ENCODE data around the gene CIDEC. TPM values are rescaled to one million over a fixed set of nuclear protein-coding genes. Genes with fewer than 3 reads are reported as not detected.

CIDEC gene
- total RNA-seq, 2 experiments from 2014 or later, result not detected

- no peak overlapping the region for H3K27ac ChIP-seq (ENCODE audit: low read depth in 1 of 2, low read length in 2 of 2)
- ChIA-PET POLR2A (interaction anchor here (1.1 kb wide), 1 partner anchor 27 kb away, joined by 5 read pairs; the partner anchor contains the start of gene JAGN1), CTCF (no interaction called here)
- intact Hi-C loops (cut with DNase I, micrococcal nuclease), result no loop called here
- H3K36me3 ChIP-seq (ENCODE audit: insufficient read depth, low read length), result no peaks in the 10 kb centered on the region
- no peak for ATAC-seq (ENCODE audit: poor library complexity)
- peaks cover 9% of the 10 kb centered on the region for H3K27me3 Mint-ChIP-seq
- TF ChIP-seq, protein P1, sequence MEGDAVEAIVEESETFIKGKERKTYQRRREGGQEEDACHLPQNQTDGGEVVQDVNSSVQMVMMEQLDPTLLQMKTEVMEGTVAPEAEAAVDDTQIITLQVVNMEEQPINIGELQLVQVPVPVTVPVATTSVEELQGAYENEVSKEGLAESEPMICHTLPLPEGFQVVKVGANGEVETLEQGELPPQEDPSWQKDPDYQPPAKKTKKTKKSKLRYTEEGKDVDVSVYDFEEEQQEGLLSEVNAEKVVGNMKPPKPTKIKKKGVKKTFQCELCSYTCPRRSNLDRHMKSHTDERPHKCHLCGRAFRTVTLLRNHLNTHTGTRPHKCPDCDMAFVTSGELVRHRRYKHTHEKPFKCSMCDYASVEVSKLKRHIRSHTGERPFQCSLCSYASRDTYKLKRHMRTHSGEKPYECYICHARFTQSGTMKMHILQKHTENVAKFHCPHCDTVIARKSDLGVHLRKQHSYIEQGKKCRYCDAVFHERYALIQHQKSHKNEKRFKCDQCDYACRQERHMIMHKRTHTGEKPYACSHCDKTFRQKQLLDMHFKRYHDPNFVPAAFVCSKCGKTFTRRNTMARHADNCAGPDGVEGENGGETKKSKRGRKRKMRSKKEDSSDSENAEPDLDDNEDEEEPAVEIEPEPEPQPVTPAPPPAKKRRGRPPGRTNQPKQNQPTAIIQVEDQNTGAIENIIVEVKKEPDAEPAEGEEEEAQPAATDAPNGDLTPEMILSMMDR (IDR thresholded peaks at IDR 0.05), result no peak
- H3K36me3 Mint-ChIP-seq (ENCODE audit: low read depth), result no peaks in the 10 kb centered on the region
- DNase-seq, result no peak
- H3K27ac Mint-ChIP-seq, result no peak overlapping the region
- peaks cover 11 to 17% of the 10 kb centered on the region in 2 experiments for H3K27me3 ChIP-seq (ENCODE audit: control insufficient read depth in 1 of 2, insufficient read depth in 2 of 2, low read length in 2 of 2)
- peaks cover 9% of the 10 kb centered on the region for H3K4me1 ChIP-seq (ENCODE audit: insufficient read depth, low read length)
- H3K4me3 ChIP-seq (ENCODE audit: low read length), result no peak overlapping the region
- H3K4me3 Mint-ChIP-seq, result no peak overlapping the region
- no peaks in the 10 kb centered on the region for H3K9me3 Mint-ChIP-seq
- H3K9me3 ChIP-seq (ENCODE audit: control insufficient read depth in 1 of 2, insufficient read depth in 1 of 2, low read length in 2 of 2), result peaks cover 0 to 8% of the 10 kb centered on the region in 2 experiments
- no peaks in the 10 kb centered on the region for H3K4me1 Mint-ChIP-seq (ENCODE audit: low read depth)
Measured at GRCh38 chr3:9864200-9864927, 15.7 kb downstream of the CIDEC start.

- Mint-ChIP-seq H3K4me3 (no peak overlapping the region), H3K27ac (no peak overlapping the region), H3K9me3 (no peaks in the 10 kb centered on the region), H3K27me3 (peaks cover 9% of the 10 kb centered on the region), H3K4me1 (ENCODE audit: low read depth) (no peaks in the 10 kb centered on the region), H3K36me3 (ENCODE audit: low read depth) (no peaks in the 10 kb centered on the region)
- intact Hi-C loops (cut with DNase I, micrococcal nuclease), result no loop called here
- Histone ChIP-seq H3K27ac (ENCODE audit: low read depth in 1 of 2, low read length in 2 of 2) (no peak overlapping the region), H3K27me3 (ENCODE audit: control insufficient read depth in 1 of 2, insufficient read depth in 2 of 2, low read length in 2 of 2) (peaks cover 11 to 17% of the 10 kb centered on the region in 2 experiments), H3K9me3 (ENCODE audit: control insufficient read depth in 1 of 2, insufficient read depth in 1 of 2, low read length in 2 of 2) (peaks cover 0 to 8% of the 10 kb centered on the region in 2 experiments), H3K4me1 (ENCODE audit: insufficient read depth, low read length) (peaks cover 9% of the 10 kb centered on the region), H3K4me3 (ENCODE audit: low read length) (no peak overlapping the region), H3K36me3 (ENCODE audit: insufficient read depth, low read length) (no peaks in the 10 kb centered on the region)
- TF ChIP-seq, protein P1 (IDR thresholded peaks at IDR 0.05), result no peak
- ChIA-PET POLR2A (no interaction called here), CTCF (interaction anchor here (0.6 kb wide), 1 partner anchor 81 kb away, joined by 3 read pairs; no protein-coding TSS in a partner anchor)
- no peak for DNase-seq
- no peak for ATAC-seq (ENCODE audit: poor library complexity)
Measured at GRCh38 chr3:9863058-9863772, 16.8 kb downstream of the CIDEC start.

- DNase-seq, result peak in 7 of 14 experiments; percentile 10 to 58 (median 30)
- CTCF ChIA-PET, result no interaction called here
- peaks cover 9% of the 10 kb centered on the region for H3K4me1 ChIP-seq (ENCODE audit: insufficient read depth, low read length)
- H3K9me3 ChIP-seq (ENCODE audit: control insufficient read depth in 1 of 2, insufficient read depth in 1 of 2, low read length in 2 of 2), result peaks cover 0 to 8% of the 10 kb centered on the region in 2 experiments
- intact Hi-C loops (cut with DNase I, micrococcal nuclease), result no loop called here
- ATAC-seq (ENCODE audit: poor library complexity), result peak; percentile 61
- Mint-ChIP-seq H3K4me3 (no peak overlapping the region), H3K27me3 (peaks cover 9% of the 10 kb centered on the region), H3K36me3 (ENCODE audit: low read depth) (no peaks in the 10 kb centered on the region), H3K9me3 (no peaks in the 10 kb centered on the region), H3K27ac (no peak overlapping the region), H3K4me1 (ENCODE audit: low read depth) (no peaks in the 10 kb centered on the region)
- peaks cover 11 to 17% of the 10 kb centered on the region in 2 experiments for H3K27me3 ChIP-seq (ENCODE audit: control insufficient read depth in 1 of 2, insufficient read depth in 2 of 2, low read length in 2 of 2)
- H3K27ac ChIP-seq (ENCODE audit: low read depth in 1 of 2, low read length in 2 of 2), result no peak overlapping the region
- no peak overlapping the region for H3K4me3 ChIP-seq (ENCODE audit: low read length)
- POLR2A ChIA-PET, result no interaction called here
- TF ChIP-seq, protein P1 (IDR thresholded peaks at IDR 0.05), result no peak
- no peaks in the 10 kb centered on the region for H3K36me3 ChIP-seq (ENCODE audit: insufficient read depth, low read length)
Measured at GRCh38 chr3:9862391-9863057, 17.5 kb downstream of the CIDEC start.

All from CD4-positive, alpha-beta T cell (primary cell).